HEK293T (cell line): ENCODE measurements around the gene AGAP2.

Experiments used
- ELF4 ChIP-seq: fragments of 450-650 bp; IDR thresholded peaks from 2 replicates; pipeline ENCODE4 v1.6.1; 2017; ENCODE audit warnings: antibody characterized with exemption
- FOXM1 ChIP-seq: fragments of 450-650 bp; IDR thresholded peaks from 2 replicates; pipeline ENCODE4 v1.6.1; 2017; ENCODE audit warnings: mild to moderate bottlenecking, borderline replicate concordance
- L3MBTL2 ChIP-seq: fragments of 450-650 bp; conservative IDR thresholded peaks from 2 replicates; pipeline ENCODE4 v1.6.1; 2016; ENCODE audit warnings: mild to moderate bottlenecking
- SUZ12 ChIP-seq: fragments of 450-650 bp; IDR thresholded peaks from 2 replicates; pipeline ENCODE4 v1.6.1; 2016; ENCODE audit warnings: mild to moderate bottlenecking
- TF ChIP-seq, protein P1 (sequence below): fragments of 450-650 bp; IDR thresholded peaks from 2 replicates; pipeline ENCODE4 v1.6.1; 2016

DNA sequence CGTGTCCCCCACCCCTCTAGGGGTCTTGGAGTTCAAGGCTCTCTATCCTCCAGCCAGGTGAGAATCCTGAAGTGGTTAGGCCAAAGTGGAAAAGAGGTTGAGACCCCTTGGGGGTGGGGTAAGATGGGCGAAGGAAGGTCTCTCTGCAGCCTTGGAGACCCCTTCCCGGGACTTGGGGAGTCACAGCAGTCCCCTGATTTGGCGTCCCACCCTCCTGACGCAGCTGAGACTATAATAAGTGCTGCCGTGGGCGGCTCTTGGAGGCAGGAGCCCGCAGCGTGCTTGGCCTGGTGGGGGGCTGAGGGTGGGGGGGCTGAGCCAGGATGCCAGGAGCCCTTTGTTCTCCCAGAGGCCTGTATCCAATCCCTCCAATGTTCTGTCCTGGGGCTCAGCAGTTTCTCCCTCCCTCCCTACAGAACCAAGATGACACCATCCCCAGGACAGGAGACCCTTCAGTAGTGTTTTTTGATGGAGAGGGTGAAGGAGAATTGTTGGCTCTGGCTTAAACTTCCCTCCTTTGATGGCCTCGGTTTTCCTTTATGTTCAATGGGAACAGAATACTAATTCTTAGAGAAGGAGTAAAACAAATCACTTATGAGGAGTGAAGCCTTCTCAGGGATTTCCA, 1.5 kb upstream of the AGAP2 start:
- no peak for TF ChIP-seq SUZ12
- TF ChIP-seq, protein P1, sequence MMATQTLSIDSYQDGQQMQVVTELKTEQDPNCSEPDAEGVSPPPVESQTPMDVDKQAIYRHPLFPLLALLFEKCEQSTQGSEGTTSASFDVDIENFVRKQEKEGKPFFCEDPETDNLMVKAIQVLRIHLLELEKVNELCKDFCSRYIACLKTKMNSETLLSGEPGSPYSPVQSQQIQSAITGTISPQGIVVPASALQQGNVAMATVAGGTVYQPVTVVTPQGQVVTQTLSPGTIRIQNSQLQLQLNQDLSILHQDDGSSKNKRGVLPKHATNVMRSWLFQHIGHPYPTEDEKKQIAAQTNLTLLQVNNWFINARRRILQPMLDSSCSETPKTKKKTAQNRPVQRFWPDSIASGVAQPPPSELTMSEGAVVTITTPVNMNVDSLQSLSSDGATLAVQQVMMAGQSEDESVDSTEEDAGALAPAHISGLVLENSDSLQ, result no peak
- no peak for TF ChIP-seq ELF4
- no peak for TF ChIP-seq L3MBTL2
- TF ChIP-seq FOXM1, result no peak
